ENCODE measurements around the gene GNB1L.

DNA sequence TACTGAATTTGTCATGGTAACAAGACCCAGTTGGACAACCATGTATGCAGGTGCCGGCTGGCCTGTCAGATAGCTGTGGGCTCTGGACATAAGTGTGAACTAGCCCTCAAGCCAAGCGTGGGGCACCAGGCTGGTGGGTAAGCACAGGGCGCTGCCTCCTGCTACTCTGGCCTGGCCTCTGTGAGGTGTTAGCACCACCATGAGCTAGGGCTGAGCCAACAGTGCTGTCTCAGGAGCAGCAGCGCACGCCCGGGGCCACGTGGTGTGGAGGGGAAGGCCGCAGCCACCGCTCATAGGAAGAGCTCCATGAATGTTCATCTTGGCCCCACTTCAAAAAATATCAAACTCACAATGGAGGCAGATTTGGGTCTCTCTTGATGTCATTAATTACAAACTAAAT lies 35.3 kb upstream of the GNB1L start:
- TF ChIP-seq, protein P1, sequence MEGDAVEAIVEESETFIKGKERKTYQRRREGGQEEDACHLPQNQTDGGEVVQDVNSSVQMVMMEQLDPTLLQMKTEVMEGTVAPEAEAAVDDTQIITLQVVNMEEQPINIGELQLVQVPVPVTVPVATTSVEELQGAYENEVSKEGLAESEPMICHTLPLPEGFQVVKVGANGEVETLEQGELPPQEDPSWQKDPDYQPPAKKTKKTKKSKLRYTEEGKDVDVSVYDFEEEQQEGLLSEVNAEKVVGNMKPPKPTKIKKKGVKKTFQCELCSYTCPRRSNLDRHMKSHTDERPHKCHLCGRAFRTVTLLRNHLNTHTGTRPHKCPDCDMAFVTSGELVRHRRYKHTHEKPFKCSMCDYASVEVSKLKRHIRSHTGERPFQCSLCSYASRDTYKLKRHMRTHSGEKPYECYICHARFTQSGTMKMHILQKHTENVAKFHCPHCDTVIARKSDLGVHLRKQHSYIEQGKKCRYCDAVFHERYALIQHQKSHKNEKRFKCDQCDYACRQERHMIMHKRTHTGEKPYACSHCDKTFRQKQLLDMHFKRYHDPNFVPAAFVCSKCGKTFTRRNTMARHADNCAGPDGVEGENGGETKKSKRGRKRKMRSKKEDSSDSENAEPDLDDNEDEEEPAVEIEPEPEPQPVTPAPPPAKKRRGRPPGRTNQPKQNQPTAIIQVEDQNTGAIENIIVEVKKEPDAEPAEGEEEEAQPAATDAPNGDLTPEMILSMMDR (conservative IDR thresholded peaks at IDR 0.05) = no peak
- TF ChIP-seq EZH2 (IDR thresholded peaks at IDR 0.05; ENCODE audit: low read depth) = no peak
